Prostate gland (tissue), 2 donors: Measurements from ENCODE around the gene SCD. TPM values are rescaled to one million over a fixed set of nuclear protein-coding genes. Genes with fewer than 3 reads are reported as not detected.
"Not testable (repeated sequence)": the region's sequence is repeated elsewhere in the genome, so short reads cannot be mapped to it uniquely, and the experiment has no call there.

Experiments used
- DNase-seq: peaks from one replicate; pipeline ENCODE4 v3.0.0-alpha.2; 2019; ENCODE audit warnings: low spot score
- H3K27ac ChIP-seq, 2 donors: fragments of 200-600 bp; sonication (generic); 2 replicates each; pipeline ENCODE4 v1.5.1; 2017 to 2019
- H3K27me3 ChIP-seq: fragments of 200-600 bp; sonication (generic); replicated peaks from 2 replicates; pipeline ENCODE4 v1.5.1; 2019; ENCODE audit not compliant: insufficient read depth
- H3K36me3 ChIP-seq, 2 donors: fragments of 200-600 bp; sonication (generic); 1 replicate in 1 of 2; 2 replicates in 1 of 2; pipeline versions ENCODE4 v1.5.1 to v1.8.1; 2017 to 2019
- H3K4me1 ChIP-seq: fragments of 200-600 bp; sonication (generic); replicated peaks from 2 replicates; pipeline ENCODE4 v1.5.1; 2019
- H3K4me3 ChIP-seq, 2 donors: fragments of 200-600 bp; sonication (generic); 2 replicates each; pipeline ENCODE4 v1.5.1; 2017 to 2019
- H3K9me3 ChIP-seq: fragments of 200-600 bp; sonication (generic); 2 replicates; pipeline ENCODE4 v1.5.1; 2017
- POLR2A ChIP-seq: fragments of 450-650 bp; IDR thresholded peaks from one replicate; pipeline ENCODE4 v1.6.1; 2016; ENCODE audit warnings: antibody characterized with exemption, mild to moderate bottlenecking
- POLR2AphosphoS5 ChIP-seq: sonication (generic); formaldehyde crosslinking; IDR thresholded peaks from one replicate; pipeline ENCODE4 v1.6.1; 2017; ENCODE audit warnings: antibody characterized with exemption
- WGBS: methylation state at CpG from one replicate; pipeline ENCODE4 v1.1.5; 2018; 5-methylcytosine and 5-hydroxymethylcytosine counted together
- intact Hi-C: fragments of 100-400 bp; cut with DNase I; formaldehyde crosslinking; loops from one replicate; pipeline ENCODE4 v1.14.2; 2022
- total RNA-seq, 2 donors: library from RNA; depleted of rRNA; stranded (reverse); fragments of >200 nt; gene quantifications; one replicate each; pipeline ENCODE4 v1.1.0, GENCODE V29; 2016
- TF ChIP-seq, protein P1 (sequence below), 4 experiments: fragments of 200-600 bp in 2 of 4; fragments of 450-650 bp in 2 of 4; sonication (generic) in 2 of 4; IDR thresholded peaks; 1 replicate in 3 of 4; 2 replicates in 1 of 4; pipeline ENCODE4 v1.5.1; 2016 to 2019; ENCODE audit warnings: antibody characterized with exemption in 4 of 4, mild to moderate bottlenecking in 2 of 4, moderate library complexity in 2 of 4

SCD gene
- 100 to 1,000 TPM in 1 of 2 donors, 10 to 100 TPM in 1; 95.5 to 179 TPM for total RNA-seq

DNA sequence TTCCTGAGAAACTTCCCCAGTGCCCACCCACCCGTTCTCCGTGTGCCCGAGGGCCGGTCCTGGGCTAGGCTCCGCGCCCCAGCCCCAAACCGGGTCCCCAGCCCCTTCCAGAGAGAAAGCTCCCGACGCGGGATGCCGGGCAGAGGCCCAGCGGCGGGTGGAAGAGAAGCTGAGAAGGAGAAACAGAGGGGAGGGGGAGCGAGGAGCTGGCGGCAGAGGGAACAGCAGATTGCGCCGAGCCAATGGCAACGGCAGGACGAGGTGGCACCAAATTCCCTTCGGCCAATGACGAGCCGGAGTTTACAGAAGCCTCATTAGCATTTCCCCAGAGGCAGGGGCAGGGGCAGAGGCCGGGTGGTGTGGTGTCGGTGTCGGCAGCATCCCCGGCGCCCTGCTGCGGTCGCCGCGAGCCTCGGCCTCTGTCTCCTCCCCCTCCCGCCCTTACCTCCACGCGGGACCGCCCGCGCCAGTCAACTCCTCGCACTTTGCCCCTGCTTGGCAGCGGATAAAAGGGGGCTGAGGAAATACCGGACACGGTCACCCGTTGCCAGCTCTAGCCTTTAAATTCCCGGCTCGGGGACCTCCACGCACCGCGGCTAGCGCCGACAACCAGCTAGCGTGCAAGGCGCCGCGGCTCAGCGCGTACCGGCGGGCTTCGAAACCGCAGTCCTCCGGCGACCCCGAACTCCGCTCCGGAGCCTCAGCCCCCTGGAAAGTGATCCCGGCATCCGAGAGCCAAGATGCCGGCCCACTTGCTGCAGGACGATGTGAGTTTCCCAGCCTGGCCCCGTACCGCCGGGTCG is at the start of gene SCD:
Gene SCD (plus strand): TSS at position 469 of the 803 bp plus-strand sequence. CDS start 272 bp downstream, at position 741.
- peak within 1 kb of the TSS; percentile 56 to 82 for H3K4me3 ChIP-seq
- TF ChIP-seq, protein P1, sequence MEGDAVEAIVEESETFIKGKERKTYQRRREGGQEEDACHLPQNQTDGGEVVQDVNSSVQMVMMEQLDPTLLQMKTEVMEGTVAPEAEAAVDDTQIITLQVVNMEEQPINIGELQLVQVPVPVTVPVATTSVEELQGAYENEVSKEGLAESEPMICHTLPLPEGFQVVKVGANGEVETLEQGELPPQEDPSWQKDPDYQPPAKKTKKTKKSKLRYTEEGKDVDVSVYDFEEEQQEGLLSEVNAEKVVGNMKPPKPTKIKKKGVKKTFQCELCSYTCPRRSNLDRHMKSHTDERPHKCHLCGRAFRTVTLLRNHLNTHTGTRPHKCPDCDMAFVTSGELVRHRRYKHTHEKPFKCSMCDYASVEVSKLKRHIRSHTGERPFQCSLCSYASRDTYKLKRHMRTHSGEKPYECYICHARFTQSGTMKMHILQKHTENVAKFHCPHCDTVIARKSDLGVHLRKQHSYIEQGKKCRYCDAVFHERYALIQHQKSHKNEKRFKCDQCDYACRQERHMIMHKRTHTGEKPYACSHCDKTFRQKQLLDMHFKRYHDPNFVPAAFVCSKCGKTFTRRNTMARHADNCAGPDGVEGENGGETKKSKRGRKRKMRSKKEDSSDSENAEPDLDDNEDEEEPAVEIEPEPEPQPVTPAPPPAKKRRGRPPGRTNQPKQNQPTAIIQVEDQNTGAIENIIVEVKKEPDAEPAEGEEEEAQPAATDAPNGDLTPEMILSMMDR (IDR thresholded peaks at IDR 0.05) = peak in 1 of 4 experiments; percentile 4
- peak; percentile 93 for TF ChIP-seq POLR2AphosphoS5
- TF ChIP-seq POLR2A = peak; percentile 93
- intact Hi-C loops = no loop called here
- H3K9me3 ChIP-seq = no peaks in the 10 kb centered on the region
- H3K36me3 ChIP-seq = no peaks in the 10 kb centered on the region
- WGBS = under 1% methylated on average over 29 of the region's 73 CpGs
- DNase-seq = peak; percentile 94
- peak within 1 kb of the TSS; percentile 84 to 88 for H3K27ac ChIP-seq
- peaks cover under 1% of the 10 kb centered on the region for H3K4me1 ChIP-seq
- H3K27me3 ChIP-seq = no peaks in the 10 kb centered on the region

DNA sequence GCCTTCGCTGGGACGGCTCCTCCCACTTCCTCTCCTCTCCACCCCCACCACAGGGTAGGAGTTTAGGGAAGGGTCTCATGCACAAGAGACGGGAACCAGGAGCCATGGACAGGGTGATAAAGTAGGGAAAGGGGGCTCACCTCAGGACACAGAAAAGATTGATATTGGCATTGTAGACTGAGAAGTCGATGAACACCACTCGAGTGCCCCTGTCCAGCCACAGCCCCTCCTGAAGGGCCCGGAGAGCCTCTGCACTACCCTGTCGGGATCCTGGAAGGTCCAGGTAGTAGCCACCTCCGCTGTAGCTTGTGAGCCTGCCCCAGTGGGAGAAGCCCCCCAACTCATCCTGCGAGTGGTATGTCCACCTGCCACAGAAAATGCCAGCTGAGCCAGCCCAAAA is 49.8 kb upstream of the SCD start:
- no peaks in the 10 kb centered on the region for H3K9me3 ChIP-seq
- whole genome bisulfite sequencing = 64% methylated on average over 9 of the region's 9 CpGs
- no peaks in the 10 kb centered on the region for H3K4me1 ChIP-seq
- H3K27me3 ChIP-seq = no peaks in the 10 kb centered on the region
- intact Hi-C loops = no loop called here
- DNase-seq = no peak
- no peak overlapping the region for H3K27ac ChIP-seq
- no peaks in the 10 kb centered on the region for H3K36me3 ChIP-seq
- no peak overlapping the region for H3K4me3 ChIP-seq
- TF ChIP-seq POLR2A = no peak
- no peak for TF ChIP-seq POLR2AphosphoS5
- TF ChIP-seq, protein P1 (IDR thresholded peaks at IDR 0.05) = no peak

DNA sequence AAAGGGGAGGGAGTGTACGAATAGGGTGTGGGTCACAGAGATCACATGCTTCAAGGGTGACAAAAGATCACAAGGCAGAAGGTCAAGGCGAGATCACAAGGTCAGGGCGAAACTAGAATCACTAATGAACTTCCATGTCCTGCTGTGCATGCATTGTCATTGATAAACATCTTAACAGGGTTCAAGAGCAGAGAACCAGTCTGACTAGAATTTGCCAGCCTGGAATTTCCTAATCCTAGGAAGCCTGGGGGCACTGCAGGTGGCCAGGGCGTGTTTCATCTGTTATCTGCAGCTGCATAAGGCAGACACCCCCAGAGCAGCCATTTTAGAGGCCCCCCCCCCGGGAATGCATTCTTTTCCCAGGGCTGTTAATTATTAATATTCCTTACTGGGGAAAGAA is 45.9 kb upstream of the SCD start:
- 42% methylated on average over 5 of the region's 5 CpGs for WGBS
- intact Hi-C loops, H3K36me3 ChIP-seq, H3K4me1 ChIP-seq, H3K9me3 ChIP-seq, DNase-seq, H3K27me3 ChIP-seq, H3K27ac ChIP-seq, H3K4me3 ChIP-seq: not testable (repeated sequence)

DNA sequence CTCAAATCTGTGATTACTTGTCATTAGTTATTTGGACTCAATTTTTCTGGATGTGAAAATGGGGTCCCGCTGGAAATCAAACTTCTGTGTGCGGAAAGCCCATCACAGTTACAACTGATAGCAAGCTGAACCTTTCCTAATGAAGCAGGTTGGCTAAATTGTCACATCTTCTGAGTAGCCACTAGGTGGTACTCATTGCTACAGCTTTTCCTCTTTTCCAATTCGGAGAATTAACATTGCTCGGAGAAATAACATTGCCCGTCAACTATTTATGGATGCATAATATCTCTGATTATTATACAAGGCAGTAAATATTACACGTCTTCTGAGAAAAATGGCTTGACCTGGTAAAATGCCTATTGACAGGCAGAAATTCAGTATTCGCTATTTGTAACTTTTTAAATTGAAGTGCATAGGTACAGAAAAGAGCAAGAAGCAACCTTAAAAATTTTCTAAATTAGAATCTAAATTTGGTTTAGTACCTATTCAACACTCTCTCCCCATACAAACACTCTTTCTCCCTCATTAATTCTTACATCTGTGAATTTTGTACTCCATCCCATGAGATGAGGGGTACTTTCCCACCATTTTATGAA is 43.2 kb upstream of the SCD start:
- H3K4me3 ChIP-seq = no peak overlapping the region
- intact Hi-C loops = no loop called here
- H3K27me3 ChIP-seq = no peaks in the 10 kb centered on the region
- TF ChIP-seq, protein P1 (IDR thresholded peaks at IDR 0.05) = peak in 3 of 4 experiments; percentile 10 to 55 (median 52)
- no peak for TF ChIP-seq POLR2A
- H3K4me1 ChIP-seq = no peaks in the 10 kb centered on the region
- no peaks in the 10 kb centered on the region for H3K36me3 ChIP-seq
- H3K27ac ChIP-seq = no peak overlapping the region
- DNase-seq = no peak
- WGBS = 29% methylated on average over 7 of the region's 7 CpGs
- no peaks in the 10 kb centered on the region for H3K9me3 ChIP-seq

DNA sequence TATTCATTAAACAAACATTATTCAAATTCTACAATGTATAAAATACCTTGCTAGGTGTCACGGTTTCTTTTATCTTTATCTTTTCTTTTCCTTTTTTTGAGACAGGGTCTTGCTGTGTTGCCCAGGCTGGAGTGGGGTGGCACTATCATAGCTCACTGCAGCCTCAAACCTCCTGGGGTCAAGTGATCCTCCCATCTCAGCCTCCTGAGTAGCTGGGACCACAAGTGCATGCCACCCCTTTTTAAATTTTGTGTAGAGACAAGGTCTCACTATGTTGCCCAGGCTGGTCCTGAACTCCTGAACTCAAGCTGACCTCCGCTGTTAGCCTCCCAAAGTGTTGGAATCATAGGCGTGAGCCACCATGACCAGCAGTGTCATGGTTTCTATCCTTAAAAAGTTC is 42.6 kb upstream of the SCD start:
- Histone ChIP-seq H3K27me3 (no peaks in the 10 kb centered on the region), H3K4me3 (no peak overlapping the region), H3K27ac (no peak overlapping the region), H3K36me3 (no peaks in the 10 kb centered on the region), H3K9me3 (no peaks in the 10 kb centered on the region), H3K4me1 (no peaks in the 10 kb centered on the region)
- 94% methylated on average over 3 of the region's 3 CpGs for WGBS
- no peak for DNase-seq
- TF ChIP-seq, protein P1 (IDR thresholded peaks at IDR 0.05) = no peak
- no peak for TF ChIP-seq POLR2A
- no peak for TF ChIP-seq POLR2AphosphoS5
- intact Hi-C loops = no loop called here
